BJ (cell line): ENCODE data around the gene PA2G4. TPM values are rescaled to one million over a fixed set of nuclear protein-coding genes. Genes with fewer than 3 reads are reported as not detected.
A peak's percentile ranks its signal among the peaks of the same experiment; 100 is the strongest.
"Not testable (repeated sequence)": the region's sequence is repeated elsewhere in the genome, so short reads cannot be mapped to it uniquely, and the experiment has no call there.

Experiments
- CTCF ChIA-PET: fragments of 350-600 bp; formaldehyde crosslinking; extraction: SDS; loops from one replicate; lab custom pipeline; 2021; ENCODE audit warnings: antibody characterized with exemption, inconsistent platforms; lab: Yijun Ruan, JAX
- POLR2A ChIA-PET: fragments of 300-600 bp; sonication (Branson Sonifier 250); formaldehyde crosslinking; extraction: SDS; loops from one replicate; lab custom pipeline; 2021; ENCODE audit warnings: antibody characterized with exemption; lab: Charles Lee
- DNase-seq: peaks from one replicate; pipeline ENCODE4 v3.0.0-alpha.2; 2011; ENCODE audit warnings: low read depth
- H3K27me3 ChIP-seq: 2 replicates; pipeline ENCODE4 v1.6.0; 2011; ENCODE audit warnings: low read length; ENCODE audit not compliant: control insufficient read depth, insufficient read depth
- H3K36me3 ChIP-seq: 2 replicates; pipeline ENCODE4 v1.5.1; 2011; ENCODE audit warnings: low read length; ENCODE audit not compliant: control insufficient read depth, insufficient read depth
- H3K4me3 ChIP-seq: 2 replicates; pipeline ENCODE4 v1.5.1; 2011; ENCODE audit warnings: low read depth, mild to moderate bottlenecking, control low read depth, low read length
- CTCF ChIP-seq: IDR thresholded peaks from 2 replicates; pipeline ENCODE4 v1.5.1; 2011; ENCODE audit warnings: low read depth, mild to moderate bottlenecking, control low read depth, inconsistent platforms, low read length, moderate library complexity; ENCODE audit not compliant: insufficient read depth
- polyA plus RNA-seq: library from polyadenylated mRNA; depleted of rRNA; stranded (reverse); fragments of >200 nt; gene quantifications from 2 replicates; pipeline ENCODE4 v1.2.3, GENCODE V29; 2011

Gene PA2G4
- polyA plus RNA-seq, 1 experiment, result 134 TPM

DNA sequence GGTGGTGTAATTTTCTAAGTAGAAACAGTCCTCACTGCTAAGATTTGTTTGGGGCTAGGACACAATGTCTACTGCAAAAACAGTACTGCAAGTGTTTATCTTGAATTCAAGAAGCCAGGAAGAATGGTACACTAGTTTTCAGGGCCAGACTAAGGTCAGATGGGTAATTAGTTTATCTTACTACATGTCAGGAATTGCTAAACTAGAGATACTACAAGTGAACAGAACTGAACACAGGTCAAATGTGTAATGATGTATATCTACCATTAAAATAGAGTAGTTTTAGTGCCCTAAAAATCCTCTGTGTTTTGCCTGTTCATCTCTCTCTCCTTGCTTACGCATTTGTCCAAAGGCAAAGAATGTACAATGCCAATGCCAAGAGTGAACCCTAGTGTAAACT, 9.7 kb downstream of the PA2G4 start:
- no peak for TF ChIP-seq CTCF
- peaks cover 15% of the 10 kb centered on the region for H3K36me3 ChIP-seq
- no peaks in the 10 kb centered on the region for H3K27me3 ChIP-seq
- no peak overlapping the region for H3K4me3 ChIP-seq
- DNase-seq, result no peak
- ChIA-PET CTCF (no interaction called here), POLR2A (no interaction called here)

DNA sequence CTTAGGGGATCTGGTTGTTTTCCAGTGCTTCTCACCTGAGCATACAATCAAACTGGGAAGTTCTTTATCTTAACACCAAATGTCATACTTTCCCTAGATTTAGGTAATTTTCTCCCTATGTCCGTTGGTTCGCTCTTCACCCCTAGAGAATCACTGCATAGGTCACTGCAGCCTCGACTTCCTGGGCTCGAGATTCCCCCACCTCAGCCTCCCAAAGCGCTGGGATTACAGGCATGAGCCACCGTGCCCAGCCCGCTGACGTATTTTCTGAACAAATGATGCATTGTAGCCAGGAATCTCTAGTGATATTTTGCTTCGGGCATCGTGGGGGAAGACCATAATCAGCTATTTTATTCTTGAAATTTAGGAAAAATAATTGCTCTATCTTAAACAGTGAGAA, 11.0 kb downstream of the PA2G4 start:
- Histone ChIP-seq H3K36me3 (peaks cover 13% of the 10 kb centered on the region), H3K27me3 (no peaks in the 10 kb centered on the region), H3K4me3 (peak overlapping the region; percentile 71)
- TF ChIP-seq CTCF, result no peak
- POLR2A ChIA-PET, result interaction anchor here (0.7 to 1.3 kb wide), 2 partner anchors 11 to 176 kb away, joined by 5 to 12 read pairs; partner anchors contain the start of gene PA2G4
- no peak for DNase-seq
- CTCF ChIA-PET, result interaction anchor here (1.4 kb wide), 1 partner anchor 8 kb away, joined by 4 read pairs; no protein-coding TSS in a partner anchor

DNA sequence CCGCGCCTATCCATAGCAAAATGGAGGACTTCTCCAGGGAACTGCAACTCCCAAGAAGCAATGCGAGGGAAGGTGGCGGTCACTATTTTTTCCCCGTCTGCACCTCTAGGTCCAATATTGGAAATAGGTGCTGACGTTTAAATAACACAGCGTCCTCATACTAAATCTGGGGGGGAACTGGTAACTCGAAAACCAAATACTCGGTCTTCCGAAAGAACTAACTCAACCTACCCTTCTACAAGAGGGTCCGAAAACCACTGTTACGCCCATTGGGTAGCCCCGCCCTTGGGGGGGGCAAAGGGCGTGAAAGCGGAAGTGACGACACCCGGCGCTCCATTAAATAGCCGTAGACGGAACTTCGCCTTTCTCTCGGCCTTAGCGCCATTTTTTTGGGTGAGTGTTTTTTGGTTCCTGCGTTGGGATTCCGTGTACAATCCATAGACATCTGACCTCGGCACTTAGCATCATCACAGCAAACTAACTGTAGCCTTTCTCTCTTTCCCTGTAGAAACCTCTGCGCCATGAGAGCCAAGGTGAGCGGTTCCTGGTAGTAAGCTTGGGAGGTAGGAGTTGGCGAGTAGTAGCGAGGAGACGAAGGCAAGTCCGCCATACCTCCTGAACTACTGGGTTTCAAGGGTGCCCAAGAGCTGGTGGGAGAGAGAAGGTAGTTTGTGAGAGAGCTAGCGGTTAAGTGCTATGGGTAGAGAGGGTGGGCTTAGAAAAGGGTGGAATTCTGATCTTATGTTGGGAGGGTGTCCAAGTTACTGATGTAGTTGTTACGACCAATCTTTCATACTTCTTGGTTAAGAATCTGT, 12.1 kb downstream of the PA2G4 start, which contains the start of gene RPL41:
Gene RPL41, plus strand, starts transcription at position 367 of the 815 bp plus-strand sequence.
- CTCF ChIA-PET, result interaction anchor here (1.0 to 6.8 kb wide), 5 partner anchors 9 to 73 kb away, joined by 4 to 134 read pairs (median 8); partner anchors contain the start of genes ESYT1, PA2G4 and SMARCC2

DNA sequence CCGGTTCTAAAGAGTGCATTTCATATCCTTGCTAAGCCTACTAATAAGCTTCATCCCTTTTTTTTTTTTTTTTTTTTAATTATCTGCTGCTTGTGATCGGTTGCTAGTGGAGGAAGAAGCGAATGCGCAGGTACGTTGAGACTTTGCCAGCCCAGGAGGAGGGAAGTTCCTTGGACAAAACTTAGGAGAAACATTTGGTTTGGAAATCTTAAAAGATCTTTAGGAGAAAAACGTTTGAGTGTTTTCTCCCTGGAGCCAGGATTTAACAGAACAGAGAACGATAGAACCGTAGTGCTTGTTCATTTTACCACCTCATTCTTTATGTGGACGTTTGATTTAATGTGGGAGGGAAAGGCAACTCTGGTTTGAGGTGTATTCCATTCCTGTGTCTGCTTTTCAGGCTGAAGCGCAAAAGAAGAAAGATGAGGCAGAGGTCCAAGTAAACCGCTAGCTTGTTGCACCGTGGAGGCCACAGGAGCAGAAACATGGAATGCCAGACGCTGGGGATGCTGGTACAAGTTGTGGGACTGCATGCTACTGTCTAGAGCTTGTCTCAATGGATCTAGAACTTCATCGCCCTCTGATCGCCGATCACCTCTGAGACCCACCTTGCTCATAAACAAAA, 12.8 kb downstream of the PA2G4 start:
- not testable (repeated sequence) for H3K27me3 ChIP-seq, DNase-seq
- CTCF ChIA-PET, result interaction anchor here (1.0 to 6.8 kb wide), 6 partner anchors 9 to 73 kb away, joined by 3 to 134 read pairs (median 19); partner anchors contain the start of genes ESYT1, MYL6, PA2G4 and SMARCC2
- POLR2A ChIA-PET, result interaction anchor here (1.9 to 2.1 kb wide), 2 partner anchors 13 to 105 kb away, joined by 8 to 13 read pairs; partner anchors contain the start of genes PA2G4 and RNF41
- Histone ChIP-seq H3K36me3 (peaks cover 14% of the 10 kb centered on the region), H3K4me3 (peak overlapping the region; percentile 72)

More for the DNA sequence above, 12.1 kb downstream of the PA2G4 start, which contains the start of gene RPL41:
- H3K36me3 ChIP-seq, result peaks cover 13% of the 10 kb centered on the region
- POLR2A ChIA-PET, result interaction anchor here (0.7 to 2.1 kb wide), 3 partner anchors 12 to 177 kb away, joined by 5 to 13 read pairs (median 12); partner anchors contain the start of gene PA2G4
- no peaks in the 10 kb centered on the region for H3K27me3 ChIP-seq
- peak within 1 kb of the TSS; percentile 71 for H3K4me3 ChIP-seq
- no peak for TF ChIP-seq CTCF
- peak; percentile 64 for DNase-seq

DNA sequence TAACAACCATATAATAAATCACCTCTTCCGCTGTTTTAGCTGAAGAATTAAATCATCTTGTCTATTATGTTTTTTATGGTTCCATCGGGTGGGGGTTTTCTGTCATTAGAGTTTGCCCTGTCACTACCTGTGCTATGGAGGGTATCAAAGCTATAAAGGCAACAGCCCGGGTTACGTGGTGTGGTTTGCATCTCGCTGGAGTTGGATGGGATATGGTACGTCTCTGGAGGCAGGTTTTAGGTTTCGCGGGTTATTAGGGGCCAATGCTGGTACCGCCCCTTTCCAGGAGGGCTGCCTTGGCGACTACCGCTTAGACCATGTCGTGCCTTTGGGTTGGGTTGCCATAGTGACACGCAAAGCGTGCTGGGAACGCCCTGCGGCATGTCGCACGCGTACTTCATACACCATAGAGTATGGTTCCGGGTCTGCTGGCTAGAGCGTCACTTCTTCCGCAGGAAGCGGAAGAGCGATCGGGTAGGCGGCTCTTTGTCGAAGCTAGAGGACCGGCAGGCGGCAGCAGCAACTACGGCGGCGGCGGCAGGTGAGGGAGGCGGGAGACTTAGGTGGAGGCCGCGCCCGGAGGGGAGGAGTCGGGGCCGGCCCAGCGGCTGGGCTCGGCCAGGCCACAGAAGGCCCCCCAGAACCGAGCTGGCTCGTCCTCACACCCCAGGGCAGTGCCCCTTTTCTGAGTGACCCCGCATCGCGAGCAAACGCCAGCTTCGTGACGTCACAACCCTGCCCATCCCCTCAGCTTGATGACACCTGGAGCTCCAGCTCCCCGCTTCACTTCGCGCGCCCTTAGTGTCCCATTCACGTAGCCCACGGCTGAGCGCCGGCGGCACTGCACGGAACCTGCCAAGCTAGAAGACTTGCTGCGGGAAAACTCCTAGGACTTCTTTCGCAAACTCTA, 13.7 kb downstream of the PA2G4 start, which contains the start of gene ZC3H10:
Gene ZC3H10, plus strand, starts transcription at position 489 of the 910 bp plus-strand sequence. CDS start 2,297 bp downstream, outside the sequence.
- peak; percentile 98 for DNase-seq
- TF ChIP-seq CTCF, result peak; percentile 73
- peak within 1 kb of the TSS; percentile 72 for H3K4me3 ChIP-seq
- ChIA-PET CTCF (interaction anchor here (0.6 to 6.8 kb wide), 21 partner anchors 9 to 342 kb away, joined by 3 to 134 read pairs (median 5); partner anchors contain the start of genes ANKRD52, CNPY2, COQ10A and ERBB3), POLR2A (interaction anchor here (0.6 to 2.1 kb wide), 6 partner anchors 10 to 148 kb away, joined by 3 to 13 read pairs (median 6); partner anchors contain the start of genes ESYT1, MYL6, PA2G4 and RNF41)
- H3K27me3 ChIP-seq, result no peaks in the 10 kb centered on the region
- peaks cover 11% of the 10 kb centered on the region for H3K36me3 ChIP-seq
